Nephron progenitor cell (in vitro differentiated cells): ENCODE measurements around the gene RPS6KB1.
A peak's percentile ranks its signal among the peaks of the same experiment; 100 is the strongest.
"Not testable (repeated sequence)": the region's sequence is repeated elsewhere in the genome, so short reads cannot be mapped to it uniquely, and the experiment has no call there.

Experiments used
- DNase-seq: peaks from one replicate; pipeline ENCODE4 v3.0.0; 2021
- H3K27ac Mint-ChIP-seq: 2 replicates; pipeline ENCODE4 v1.8.0; 2021; ENCODE audit warnings: mild to moderate bottlenecking, moderate library complexity, mixed read lengths
- H3K27me3 Mint-ChIP-seq: 2 replicates; pipeline ENCODE4 v1.8.0; 2021; ENCODE audit warnings: mild to moderate bottlenecking, low read depth, mixed read lengths; ENCODE audit not compliant: poor library complexity
- H3K36me3 Mint-ChIP-seq: 2 replicates; pipeline ENCODE4 v1.8.0; 2021; ENCODE audit warnings: low read depth, mixed read lengths
- H3K4me1 Mint-ChIP-seq: 2 replicates; pipeline ENCODE4 v1.8.0; 2021; ENCODE audit warnings: mixed read lengths
- H3K4me3 Mint-ChIP-seq: 2 replicates; pipeline ENCODE4 v1.8.0; 2021; ENCODE audit warnings: mild to moderate bottlenecking, moderate library complexity, mixed read lengths
- H3K9me3 Mint-ChIP-seq: 2 replicates; pipeline ENCODE4 v1.8.0; 2021; ENCODE audit warnings: mild to moderate bottlenecking, moderate library complexity, mixed read lengths
- TF ChIP-seq, protein P1 (sequence below): fragments of 200-600 bp; sonication (generic); IDR thresholded peaks from 2 replicates; pipeline ENCODE4 v1.5.0; 2021; ENCODE audit warnings: antibody characterized with exemption

RPS6KB1 gene

DNA sequence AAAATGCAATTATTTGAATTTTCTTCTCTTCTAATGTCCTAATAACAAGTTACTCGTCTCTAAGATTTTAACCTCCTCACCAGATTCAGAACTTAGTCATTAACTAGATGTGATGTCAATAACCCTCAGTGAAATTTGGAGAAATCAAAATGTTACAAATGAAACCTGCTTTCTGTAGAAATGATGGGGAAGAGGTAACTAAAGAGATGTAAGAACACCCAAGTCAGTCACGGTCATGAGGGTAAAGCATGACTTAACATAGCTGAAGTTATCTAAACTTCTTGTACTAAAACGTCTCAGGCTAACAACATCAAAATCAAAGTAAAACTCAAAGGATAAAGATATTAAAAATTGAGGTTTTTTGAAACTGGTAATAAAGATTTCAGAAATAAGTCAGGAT is 61.9 kb downstream of the RPS6KB1 start:
- H3K4me3 Mint-ChIP-seq = no peak overlapping the region

DNA sequence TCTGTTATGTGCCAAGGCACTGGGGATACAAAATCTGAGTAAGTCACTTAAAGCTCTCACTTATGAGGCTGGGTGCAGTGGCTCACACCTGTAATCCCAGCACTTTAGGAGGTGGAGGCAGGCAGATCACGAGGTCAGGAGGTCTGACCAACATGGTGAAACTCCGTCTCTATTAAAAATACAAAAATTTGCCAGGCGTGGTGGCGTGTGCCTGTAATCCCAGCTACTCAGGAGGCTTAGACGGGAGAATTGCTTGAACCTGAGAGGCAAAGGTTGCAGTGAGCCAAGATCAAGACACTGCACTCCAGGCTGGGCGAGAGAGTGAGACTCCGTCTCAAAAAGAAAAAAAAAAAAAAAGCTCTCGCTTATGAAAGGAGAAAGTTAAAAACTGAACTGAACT is 66.7 kb downstream of the RPS6KB1 start:
- H3K4me3 Mint-ChIP-seq, DNase-seq, H3K27ac Mint-ChIP-seq, H3K9me3 Mint-ChIP-seq, H3K27me3 Mint-ChIP-seq: not testable (repeated sequence)
- Mint-ChIP-seq H3K4me1 (peaks cover 14% of the 10 kb centered on the region), H3K36me3 (peaks cover 51% of the 10 kb centered on the region)

More for the DNA sequence above, 61.9 kb downstream of the RPS6KB1 start:
- H3K27me3 Mint-ChIP-seq = no peaks in the 10 kb centered on the region
- H3K27ac Mint-ChIP-seq = no peak overlapping the region
- TF ChIP-seq, protein P1, sequence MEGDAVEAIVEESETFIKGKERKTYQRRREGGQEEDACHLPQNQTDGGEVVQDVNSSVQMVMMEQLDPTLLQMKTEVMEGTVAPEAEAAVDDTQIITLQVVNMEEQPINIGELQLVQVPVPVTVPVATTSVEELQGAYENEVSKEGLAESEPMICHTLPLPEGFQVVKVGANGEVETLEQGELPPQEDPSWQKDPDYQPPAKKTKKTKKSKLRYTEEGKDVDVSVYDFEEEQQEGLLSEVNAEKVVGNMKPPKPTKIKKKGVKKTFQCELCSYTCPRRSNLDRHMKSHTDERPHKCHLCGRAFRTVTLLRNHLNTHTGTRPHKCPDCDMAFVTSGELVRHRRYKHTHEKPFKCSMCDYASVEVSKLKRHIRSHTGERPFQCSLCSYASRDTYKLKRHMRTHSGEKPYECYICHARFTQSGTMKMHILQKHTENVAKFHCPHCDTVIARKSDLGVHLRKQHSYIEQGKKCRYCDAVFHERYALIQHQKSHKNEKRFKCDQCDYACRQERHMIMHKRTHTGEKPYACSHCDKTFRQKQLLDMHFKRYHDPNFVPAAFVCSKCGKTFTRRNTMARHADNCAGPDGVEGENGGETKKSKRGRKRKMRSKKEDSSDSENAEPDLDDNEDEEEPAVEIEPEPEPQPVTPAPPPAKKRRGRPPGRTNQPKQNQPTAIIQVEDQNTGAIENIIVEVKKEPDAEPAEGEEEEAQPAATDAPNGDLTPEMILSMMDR = no peak
- H3K9me3 Mint-ChIP-seq = no peaks in the 10 kb centered on the region
- peaks cover 59% of the 10 kb centered on the region for H3K36me3 Mint-ChIP-seq
- no peaks in the 10 kb centered on the region for H3K4me1 Mint-ChIP-seq
- DNase-seq = no peak

DNA sequence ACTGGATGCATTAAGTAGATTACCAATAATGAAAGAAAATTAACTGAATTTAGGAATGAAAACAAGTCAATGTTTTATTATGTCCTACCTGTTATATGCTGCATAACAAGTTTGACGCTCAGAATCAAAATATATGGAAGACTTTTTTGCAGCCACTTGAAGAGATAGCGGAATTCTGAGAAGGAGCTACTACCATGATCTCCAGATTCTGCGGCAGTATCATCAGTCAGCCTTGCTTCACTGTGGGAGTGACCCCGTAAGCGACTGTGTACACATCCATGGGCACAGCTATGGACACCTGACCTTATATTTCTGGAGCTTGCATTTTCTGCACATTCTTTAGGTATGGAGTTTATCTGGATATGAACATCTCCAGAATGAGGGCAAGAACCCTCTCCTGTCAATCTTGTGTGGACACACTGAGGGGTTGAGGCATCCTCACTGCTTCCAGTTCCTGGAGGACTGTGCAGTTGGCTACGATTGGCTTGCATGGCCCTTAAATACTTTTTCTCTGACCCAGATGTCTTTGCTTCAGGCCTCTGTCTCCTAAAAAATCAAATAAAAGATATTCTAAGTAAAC is 69.9 kb downstream of the RPS6KB1 start:
- Mint-ChIP-seq H3K27ac (no peak overlapping the region), H3K9me3 (no peaks in the 10 kb centered on the region)

GRCh38 chr17:59963738-59964481 is 71.0 kb downstream of the RPS6KB1 start:
- no peaks in the 10 kb centered on the region for H3K9me3 Mint-ChIP-seq
- H3K4me1 Mint-ChIP-seq = peaks cover 19% of the 10 kb centered on the region
- H3K4me3 Mint-ChIP-seq = peak overlapping the region; percentile 86
- peak; percentile 38 for DNase-seq
- TF ChIP-seq, protein P1 = no peak
- H3K36me3 Mint-ChIP-seq = peaks cover 23% of the 10 kb centered on the region
- H3K27me3 Mint-ChIP-seq = peaks cover 4% of the 10 kb centered on the region
- H3K27ac Mint-ChIP-seq = peak overlapping the region; percentile 87

More for the DNA sequence above, 69.9 kb downstream of the RPS6KB1 start:
- Mint-ChIP-seq H3K4me1 (peaks cover 19% of the 10 kb centered on the region), H3K4me3 (peak overlapping the region; percentile 86), H3K36me3 (peaks cover 27% of the 10 kb centered on the region), H3K27me3 (peaks cover 4% of the 10 kb centered on the region)
- DNase-seq = no peak
- TF ChIP-seq, protein P1 = no peak

- TF ChIP-seq, protein P1 = no peak
- Mint-ChIP-seq H3K4me3 (peak within 1 kb of the TSS; percentile 86), H3K27ac (peak within 1 kb of the TSS; percentile 87), H3K27me3 (peaks cover 4% of the 10 kb centered on the region), H3K36me3 (peaks cover 15% of the 10 kb centered on the region), H3K9me3 (no peaks in the 10 kb centered on the region), H3K4me1 (peaks cover 19% of the 10 kb centered on the region)
- DNase-seq = peak; percentile 96
Observed at GRCh38 chr17:59964482-59965328, 71.8 kb downstream of the RPS6KB1 start, which contains the start of gene RNFT1. RNFT1 (minus strand) TSS chr17:59964740; CDS start chr17:59964663, 77 bp downstream.

DNA sequence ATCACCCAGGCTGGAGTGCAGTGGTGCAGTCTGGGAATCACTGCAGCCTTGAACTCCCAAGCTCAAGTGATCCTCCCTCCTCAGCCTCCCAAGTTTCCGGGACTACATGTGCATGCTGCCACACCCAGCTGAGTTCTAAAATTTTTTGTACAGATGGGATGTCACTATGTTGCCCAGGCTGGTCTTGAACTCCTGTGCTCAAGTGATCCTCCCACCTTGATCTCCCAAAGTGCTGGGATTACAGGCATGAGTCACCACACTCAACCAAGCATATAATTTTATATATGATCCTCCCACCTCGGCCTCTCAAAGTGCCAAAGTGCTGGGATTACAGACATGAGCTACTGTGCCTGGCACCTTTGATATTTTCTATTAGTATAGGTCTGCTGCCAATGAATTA is 78.8 kb downstream of the RPS6KB1 start:
- peaks cover 15% of the 10 kb centered on the region for H3K27me3 Mint-ChIP-seq
- not testable (repeated sequence) for H3K27ac Mint-ChIP-seq, H3K36me3 Mint-ChIP-seq, H3K4me3 Mint-ChIP-seq, DNase-seq, H3K4me1 Mint-ChIP-seq, H3K9me3 Mint-ChIP-seq
